Endothelial cell (in vitro differentiated cells): ENCODE results near the gene DDI2. TPM values are rescaled to one million over a fixed set of nuclear protein-coding genes. Genes with fewer than 3 reads are reported as not detected.

Experiments used
- DNase-seq: peaks from one replicate; pipeline ENCODE4 v3.0.0; 2021; ENCODE audit warnings: low spot score
- H3K27ac Mint-ChIP-seq: one replicate; pipeline ENCODE4 v1.8.0; 2021; ENCODE audit warnings: mixed read lengths, inconsistent platforms; ENCODE audit not compliant: unreplicated experiment
- H3K27me3 Mint-ChIP-seq: one replicate; pipeline ENCODE4 v1.8.0; 2021; ENCODE audit warnings: mild to moderate bottlenecking, moderate library complexity, mixed read lengths, inconsistent platforms; ENCODE audit not compliant: unreplicated experiment
- H3K36me3 Mint-ChIP-seq: one replicate; pipeline ENCODE4 v1.8.0; 2021; ENCODE audit warnings: mild to moderate bottlenecking, low read depth, mixed read lengths, inconsistent platforms; ENCODE audit not compliant: unreplicated experiment
- H3K4me1 Mint-ChIP-seq: one replicate; pipeline ENCODE4 v1.8.0; 2021; ENCODE audit warnings: mild to moderate bottlenecking, mixed read lengths, inconsistent platforms; ENCODE audit not compliant: unreplicated experiment
- H3K4me3 Mint-ChIP-seq: one replicate; pipeline ENCODE4 v1.8.0; 2021; ENCODE audit warnings: mild to moderate bottlenecking, mixed read lengths, inconsistent platforms; ENCODE audit not compliant: unreplicated experiment
- H3K9me3 Mint-ChIP-seq: one replicate; pipeline ENCODE4 v1.8.0; 2021; ENCODE audit warnings: mixed read lengths, inconsistent platforms; ENCODE audit not compliant: unreplicated experiment
- total RNA-seq: library from RNA; stranded (reverse); fragmentation: NEBNext Ultra II Directional; extraction: Animal tissue kit (Norgen Biotek cat#: 25700); gene quantifications from one replicate; pipeline ENCODE4 v1.2.1, GENCODE V29; 2021; ENCODE audit not compliant: unreplicated experiment
- TF ChIP-seq, protein P1 (sequence below): fragments of 200-600 bp; sonication (generic); IDR thresholded peaks from one replicate; pipeline ENCODE4 v1.5.0; 2021; ENCODE audit warnings: antibody characterized with exemption; ENCODE audit not compliant: unreplicated experiment

Gene DDI2
- total RNA-seq, 1 donor from 2014 or later, result 24.0 TPM

DNA sequence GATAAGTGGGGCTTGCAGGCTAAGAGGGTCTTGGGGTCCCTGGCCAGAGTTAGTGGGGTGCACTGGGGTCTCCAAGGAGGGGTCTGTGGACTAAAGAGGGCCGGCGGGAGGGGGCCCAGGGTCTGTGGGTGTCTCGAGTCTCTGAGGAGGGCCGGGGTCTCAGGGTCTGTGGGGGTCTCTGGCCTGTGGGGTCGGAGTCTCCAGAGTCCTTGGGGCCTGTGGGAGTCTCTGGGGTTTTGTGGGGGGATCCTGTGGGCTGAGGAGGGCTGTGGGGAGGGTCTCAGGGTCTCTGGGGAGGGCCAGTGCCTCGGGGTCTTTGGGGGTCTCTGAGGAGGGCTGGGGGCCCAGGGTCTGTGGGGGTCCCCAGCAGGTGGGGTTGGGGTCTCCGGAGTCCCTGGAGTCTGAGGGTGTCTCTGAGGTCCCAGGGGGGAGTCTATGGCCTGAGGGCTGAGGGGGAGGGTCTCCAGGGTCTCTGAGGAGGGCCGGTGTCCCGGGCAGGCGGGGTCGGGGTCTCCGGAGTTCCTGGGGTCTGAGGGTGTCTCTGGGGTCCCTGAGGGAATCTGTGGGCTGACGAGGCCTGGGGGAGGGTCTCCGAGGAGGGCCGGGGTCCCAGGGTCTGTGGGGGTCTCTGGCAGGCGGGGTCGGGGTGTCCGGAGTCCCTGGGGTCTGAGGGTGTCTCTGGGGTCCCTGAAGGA lies 66.2 kb downstream of the DDI2 start:
- peaks cover 20% of the 10 kb centered on the region for H3K4me1 Mint-ChIP-seq
- no peaks in the 10 kb centered on the region for H3K9me3 Mint-ChIP-seq
- H3K27ac Mint-ChIP-seq, result peak overlapping the region; percentile 86
- peak overlapping the region; percentile 90 for H3K4me3 Mint-ChIP-seq
- DNase-seq, result no peak
- TF ChIP-seq, protein P1, sequence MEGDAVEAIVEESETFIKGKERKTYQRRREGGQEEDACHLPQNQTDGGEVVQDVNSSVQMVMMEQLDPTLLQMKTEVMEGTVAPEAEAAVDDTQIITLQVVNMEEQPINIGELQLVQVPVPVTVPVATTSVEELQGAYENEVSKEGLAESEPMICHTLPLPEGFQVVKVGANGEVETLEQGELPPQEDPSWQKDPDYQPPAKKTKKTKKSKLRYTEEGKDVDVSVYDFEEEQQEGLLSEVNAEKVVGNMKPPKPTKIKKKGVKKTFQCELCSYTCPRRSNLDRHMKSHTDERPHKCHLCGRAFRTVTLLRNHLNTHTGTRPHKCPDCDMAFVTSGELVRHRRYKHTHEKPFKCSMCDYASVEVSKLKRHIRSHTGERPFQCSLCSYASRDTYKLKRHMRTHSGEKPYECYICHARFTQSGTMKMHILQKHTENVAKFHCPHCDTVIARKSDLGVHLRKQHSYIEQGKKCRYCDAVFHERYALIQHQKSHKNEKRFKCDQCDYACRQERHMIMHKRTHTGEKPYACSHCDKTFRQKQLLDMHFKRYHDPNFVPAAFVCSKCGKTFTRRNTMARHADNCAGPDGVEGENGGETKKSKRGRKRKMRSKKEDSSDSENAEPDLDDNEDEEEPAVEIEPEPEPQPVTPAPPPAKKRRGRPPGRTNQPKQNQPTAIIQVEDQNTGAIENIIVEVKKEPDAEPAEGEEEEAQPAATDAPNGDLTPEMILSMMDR, result no peak
- H3K27me3 Mint-ChIP-seq, result peaks cover 9% of the 10 kb centered on the region
- H3K36me3 Mint-ChIP-seq, result peaks cover 8% of the 10 kb centered on the region

DNA sequence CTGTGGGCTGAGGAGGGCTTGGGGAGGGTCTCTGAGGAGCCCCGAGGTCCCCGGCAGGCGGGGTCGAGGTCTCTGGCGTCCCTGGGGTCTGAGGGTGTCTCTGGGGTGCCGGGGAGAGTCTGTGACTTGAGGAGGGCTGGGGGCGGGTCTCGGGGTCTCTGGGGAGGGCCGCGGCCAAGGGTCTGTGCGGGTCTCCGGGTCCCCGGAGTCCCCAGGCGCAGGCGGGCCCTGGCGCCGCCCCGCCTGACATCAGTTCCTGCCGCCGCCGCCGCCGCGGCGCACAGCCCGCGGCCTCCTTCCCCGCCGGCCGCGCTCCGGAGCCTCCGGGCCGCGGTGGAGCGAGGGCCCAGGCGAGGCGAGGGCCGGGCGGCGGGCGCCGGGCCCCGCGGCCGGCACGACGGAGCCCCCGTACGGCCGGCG lies 66.8 kb downstream of the DDI2 start, which contains the start of gene PLEKHM2:
Gene PLEKHM2, plus strand, starts transcription at position 279 of the 420 bp plus-strand sequence. CDS start 239 bp downstream, outside the sequence.
- peak within 1 kb of the TSS; percentile 86 for H3K27ac Mint-ChIP-seq
- peaks cover 20% of the 10 kb centered on the region for H3K4me1 Mint-ChIP-seq
- DNase-seq, result peak; percentile 54
- H3K36me3 Mint-ChIP-seq, result peaks cover 8% of the 10 kb centered on the region
- peak within 1 kb of the TSS; percentile 94 for H3K4me3 Mint-ChIP-seq
- peaks cover 9% of the 10 kb centered on the region for H3K27me3 Mint-ChIP-seq
- H3K9me3 Mint-ChIP-seq, result no peaks in the 10 kb centered on the region
- TF ChIP-seq, protein P1, result no peak

GRCh38 chr1:15684468-15685291 lies 67.4 kb downstream of the DDI2 start:
- peak; percentile 56 for DNase-seq
- TF ChIP-seq, protein P1, result no peak
- H3K36me3 Mint-ChIP-seq, result peaks cover 8% of the 10 kb centered on the region
- H3K27me3 Mint-ChIP-seq, result peaks cover 9% of the 10 kb centered on the region
- H3K4me3 Mint-ChIP-seq, result peak overlapping the region; percentile 94
- peak overlapping the region; percentile 84 for H3K27ac Mint-ChIP-seq
- peaks cover 20% of the 10 kb centered on the region for H3K4me1 Mint-ChIP-seq
- H3K9me3 Mint-ChIP-seq, result no peaks in the 10 kb centered on the region

GRCh38 chr1:15685820-15686219 lies 68.6 kb downstream of the DDI2 start:
- H3K9me3 Mint-ChIP-seq, result no peaks in the 10 kb centered on the region
- peaks cover 20% of the 10 kb centered on the region for H3K4me1 Mint-ChIP-seq
- H3K4me3 Mint-ChIP-seq, result peak overlapping the region; percentile 14
- TF ChIP-seq, protein P1, result no peak
- peaks cover 12% of the 10 kb centered on the region for H3K36me3 Mint-ChIP-seq
- peaks cover 9% of the 10 kb centered on the region for H3K27me3 Mint-ChIP-seq
- H3K27ac Mint-ChIP-seq, result peak overlapping the region; percentile 10
- no peak for DNase-seq
